SK-N-SH (cell line): ENCODE measurements around the gene CNFN. TPM values are rescaled to one million over a fixed set of nuclear protein-coding genes. Genes with fewer than 3 reads are reported as not detected.
A peak's percentile ranks its signal among the peaks of the same experiment; 100 is the strongest.

Experiments
- CTCF ChIA-PET: fragments of 300-600, 350-600 bp; formaldehyde crosslinking; extraction: SDS; loops from one replicate; lab custom pipeline; 2021; lab: Yijun Ruan, JAX
- POLR2A ChIA-PET: fragments of 350-600 bp; sonication (Branson Sonifier 250); formaldehyde crosslinking; extraction: SDS; loops from one replicate; lab custom pipeline; 2020; ENCODE audit warnings: antibody characterized with exemption, inconsistent platforms; lab: Yijun Ruan, JAX
- DNase-seq: peaks from one replicate; pipeline ENCODE4 v3.0.0; 2012
- H2AFZ ChIP-seq: fragments of 200-600 bp; sonication (generic); 2 replicates; pipeline ENCODE4 v1.8.1; 2016; ENCODE audit warnings: antibody characterized with exemption, mild to moderate bottlenecking, low read depth
- H3F3A ChIP-seq: fragments of 200-600 bp; sonication (generic); replicated peaks from 2 replicates; pipeline ENCODE3; 2016; ENCODE audit warnings: antibody characterized with exemption, mild to moderate bottlenecking; ENCODE audit not compliant: insufficient read depth
- H3K27ac ChIP-seq, 2 experiments: fragments of 200-500 bp in 1 of 2; fragments of 200-600 bp in 1 of 2; sonication (Bioruptor generic) in 1 of 2; sonication (generic), shearing (Covaris generic) in 1 of 2; 2 replicates each; pipeline versions ENCODE4 v1.5.1 to v1.6.1; 2014 to 2016; ENCODE audit warnings: low read depth in 2 of 2, inconsistent platforms in 1 of 2, low read length in 1 of 2, mild to moderate bottlenecking in 1 of 2, mixed read lengths in 1 of 2
- H3K27me3 ChIP-seq: fragments of 200-600 bp; sonication (generic), shearing (Covaris generic); 2 replicates; pipeline ENCODE4 v1.6.1; 2016; ENCODE audit warnings: mixed run types; ENCODE audit not compliant: insufficient read depth
- H3K36me3 ChIP-seq, 2 experiments: fragments of 200-500 bp in 1 of 2; fragments of 200-600 bp in 1 of 2; sonication (Bioruptor generic) in 1 of 2; sonication (generic) in 1 of 2; replicated peaks in 1 of 2; 2 replicates each; pipeline versions ENCODE3 to v1.5.1; 2014 to 2016; ENCODE audit warnings: low read length in 1 of 2, mild to moderate bottlenecking in 1 of 2; ENCODE audit not compliant: insufficient read depth in 2 of 2, control insufficient read depth in 1 of 2
- H3K4me1 ChIP-seq, 2 experiments: fragments of 200-500 bp in 1 of 2; fragments of 200-600 bp in 1 of 2; sonication (Bioruptor generic) in 1 of 2; sonication (generic), shearing (Covaris generic) in 1 of 2; 2 replicates each; pipeline versions ENCODE4 v1.5.1 to v1.6.1; 2014 to 2016; ENCODE audit warnings: low read depth in 1 of 2, low read length in 1 of 2, mixed run types in 1 of 2; ENCODE audit not compliant: insufficient read depth in 2 of 2, control insufficient read depth in 1 of 2
- H3K4me2 ChIP-seq: fragments of 200-600 bp; sonication (generic), shearing (Covaris generic); 2 replicates; pipeline ENCODE4 v1.6.1; 2017; ENCODE audit warnings: mixed run types
- H3K4me3 ChIP-seq, 2 experiments: fragments of 200-500 bp in 1 of 2; fragments of 200-600 bp in 1 of 2; sonication (Bioruptor generic) in 1 of 2; sonication (generic), shearing (Covaris generic) in 1 of 2; 2 replicates each; pipeline versions ENCODE4 v1.5.1 to v1.8.1; 2014 to 2016; ENCODE audit warnings: low read depth in 2 of 2, inconsistent platforms in 1 of 2, low read length in 1 of 2, mild to moderate bottlenecking in 1 of 2, mixed read lengths in 1 of 2, moderate library complexity in 1 of 2
- H3K79me2 ChIP-seq: fragments of 200-600 bp; sonication (generic); 2 replicates; pipeline ENCODE4 v1.8.1; 2017; ENCODE audit warnings: mild to moderate bottlenecking; ENCODE audit not compliant: insufficient read depth
- H3K9ac ChIP-seq: fragments of 200-600 bp; sonication (generic); 2 replicates; pipeline ENCODE4 v1.6.1; 2017; ENCODE audit warnings: mixed run types
- H3K9me2 ChIP-seq: fragments of 200-600 bp; sonication (generic); 2 replicates; pipeline ENCODE4 v1.6.1; 2017; ENCODE audit warnings: mixed run types
- H3K9me3 ChIP-seq: fragments of 200-600 bp; sonication (generic); 2 replicates; pipeline ENCODE4 v1.6.1; 2017; ENCODE audit warnings: mixed run types, mild to moderate bottlenecking, moderate library complexity
- H4K20me1 ChIP-seq: fragments of 200-600 bp; sonication (generic); 2 replicates; pipeline ENCODE4 v1.6.1; 2017; ENCODE audit warnings: mild to moderate bottlenecking, mixed run types; ENCODE audit not compliant: insufficient read depth
- EP300 ChIP-seq, 2 experiments: IDR thresholded peaks; 2 replicates each; pipeline versions ENCODE4 v1.4.0 to v1.6.1; 2012; ENCODE audit warnings: borderline replicate concordance in 1 of 2, low read depth in 1 of 2, low read length in 1 of 2
- FOSL2 ChIP-seq: IDR thresholded peaks from 2 replicates; pipeline ENCODE4 v1.4.0; 2012; ENCODE audit warnings: low read depth, mild to moderate bottlenecking, moderate library complexity, borderline replicate concordance
- GATA2 ChIP-seq: sonication (generic); formaldehyde crosslinking; IDR thresholded peaks from 2 replicates; pipeline ENCODE4 v1.5.0; 2020; ENCODE audit warnings: mild to moderate bottlenecking, missing genetic modification reagents
- JUND ChIP-seq: IDR thresholded peaks from 2 replicates; pipeline ENCODE4 v1.4.0; 2012
- NRF1 ChIP-seq: IDR thresholded peaks from 2 replicates; pipeline ENCODE4 v1.6.1; 2012; ENCODE audit warnings: low read depth, mild to moderate bottlenecking, low read length
- POLR2AphosphoS5 ChIP-seq: IDR thresholded peaks from 2 replicates; pipeline ENCODE4 v1.6.1; 2012; ENCODE audit warnings: low read depth, low read length
- RXRA ChIP-seq: IDR thresholded peaks from 2 replicates; pipeline ENCODE4 v1.4.0; 2012; ENCODE audit warnings: low read depth, mild to moderate bottlenecking, borderline replicate concordance
- SIN3A ChIP-seq: IDR thresholded peaks from 2 replicates; pipeline ENCODE4 v1.6.1; 2012; ENCODE audit warnings: low read depth, mild to moderate bottlenecking, low read length, moderate library complexity, borderline replicate concordance
- SMC3 ChIP-seq: IDR thresholded peaks from 2 replicates; pipeline ENCODE4 v1.6.1; 2012; ENCODE audit warnings: low read depth, low read length, improper control_type of control experiment
- YY1 ChIP-seq: IDR thresholded peaks from 2 replicates; pipeline ENCODE4 v1.4.0; 2012; ENCODE audit warnings: low read depth, mild to moderate bottlenecking
- WGBS: methylation state at CpG from one replicate; pipeline ENCODE4 v1.1.6; 2017; ENCODE audit warnings: low lambda C conversion rate; 5-methylcytosine and 5-hydroxymethylcytosine counted together
- polyA plus RNA-seq, 3 experiments: library from polyadenylated mRNA; depleted of rRNA; stranded (reverse); fragments of >200 nt; gene quantifications; 2 replicates each; pipeline ENCODE4 v1.2.3, GENCODE V29; 2012
- TF ChIP-seq, protein P1 (sequence below): fragments of 150-350 bp; IDR thresholded peaks from 2 replicates; pipeline ENCODE4 v1.6.1; 2016; ENCODE audit warnings: mild to moderate bottlenecking, low read depth, low read length
- TF ChIP-seq, protein P2 (sequence below): IDR thresholded peaks from 2 replicates; pipeline ENCODE4 v1.4.0; 2012; ENCODE audit warnings: low read depth, borderline replicate concordance

The CNFN gene
- polyA plus RNA-seq, 1 of the 3 experiments (the other 2 are of a cell fraction): 4.5 TPM

DNA sequence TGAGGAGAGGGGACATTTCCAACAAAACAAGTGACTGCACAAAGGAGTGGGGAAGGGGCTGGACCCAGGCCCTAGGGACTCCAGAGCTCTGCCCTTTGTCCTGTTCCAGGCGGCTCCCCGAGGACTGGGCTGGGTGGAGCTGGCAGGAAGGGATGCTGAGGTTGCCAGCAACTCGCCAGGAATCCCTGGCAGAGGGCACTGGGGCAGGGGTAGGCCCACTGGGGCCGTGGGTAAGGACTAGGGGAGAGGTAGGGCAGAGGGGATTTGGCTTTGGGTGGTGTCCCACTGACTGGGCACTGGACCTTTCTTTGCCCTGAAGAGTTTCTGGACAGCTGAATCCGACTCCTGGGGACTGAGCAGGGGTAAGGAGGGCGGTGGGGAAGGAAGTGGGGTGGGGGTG lies 29.2 kb upstream of the CNFN start:
- Histone ChIP-seq H3K79me2 (no peaks in the 10 kb centered on the region), H3K9me3 (no peaks in the 10 kb centered on the region), H3K4me3 (no peak overlapping the region), H3K4me2 (no peak overlapping the region), H3K9me2 (no peaks in the 10 kb centered on the region), H4K20me1 (no peaks in the 10 kb centered on the region), H3K36me3 (no peaks in the 10 kb centered on the region), H3F3A (no peaks in the 10 kb centered on the region), H3K27me3 (no peaks in the 10 kb centered on the region), H3K9ac (no peak overlapping the region), H3K27ac (no peak overlapping the region), H3K4me1 (peaks cover 0 to 21% of the 10 kb centered on the region in 2 experiments; a peak in 1 of 4 replicates), H2AFZ (no peak overlapping the region)
- ChIA-PET POLR2A (no interaction called here), CTCF (interaction anchor here (1.0 to 2.1 kb wide), 4 partner anchors 12 to 22 kb away, joined by 4 to 8 read pairs (median 6); no protein-coding TSS in a partner anchor)
- DNase-seq: no peak
- WGBS: 66% methylated on average over 5 of the region's 6 CpGs
- TF ChIP-seq, protein P1, sequence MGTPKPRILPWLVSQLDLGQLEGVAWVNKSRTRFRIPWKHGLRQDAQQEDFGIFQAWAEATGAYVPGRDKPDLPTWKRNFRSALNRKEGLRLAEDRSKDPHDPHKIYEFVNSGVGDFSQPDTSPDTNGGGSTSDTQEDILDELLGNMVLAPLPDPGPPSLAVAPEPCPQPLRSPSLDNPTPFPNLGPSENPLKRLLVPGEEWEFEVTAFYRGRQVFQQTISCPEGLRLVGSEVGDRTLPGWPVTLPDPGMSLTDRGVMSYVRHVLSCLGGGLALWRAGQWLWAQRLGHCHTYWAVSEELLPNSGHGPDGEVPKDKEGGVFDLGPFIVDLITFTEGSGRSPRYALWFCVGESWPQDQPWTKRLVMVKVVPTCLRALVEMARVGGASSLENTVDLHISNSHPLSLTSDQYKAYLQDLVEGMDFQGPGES: no peak
- TF ChIP-seq EP300 (IDR thresholded peaks at IDR 0.05; ENCODE audit: borderline replicate concordance in 1 of 2, low read depth in 1 of 2, low read length in 1 of 2) (no peak), SMC3 (no peak), RXRA (no peak)

DNA sequence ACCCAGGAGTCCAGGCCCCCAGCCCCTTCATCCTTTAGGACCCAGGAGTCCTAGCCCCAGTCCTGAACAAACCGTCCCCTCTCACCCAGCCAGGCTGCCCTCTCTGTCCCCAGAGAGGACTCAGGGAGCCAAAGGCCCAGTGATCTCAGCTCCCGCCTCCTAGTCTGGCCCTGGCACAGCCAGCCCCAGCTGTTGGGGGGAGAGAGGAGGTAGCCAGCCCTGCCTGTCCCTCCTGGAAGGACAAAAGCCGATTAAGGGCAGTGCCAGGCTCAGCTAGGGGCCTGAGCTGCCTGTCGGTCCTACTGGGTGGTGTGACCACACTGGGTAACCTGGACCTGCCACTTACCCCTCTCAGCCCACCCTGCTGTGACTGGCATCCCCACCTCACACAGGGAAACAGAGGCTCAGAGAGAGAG lies 22.6 kb upstream of the CNFN start:
- CTCF ChIA-PET: interaction anchor here (1.2 to 4.4 kb wide), 6 partner anchors 10 to 28 kb away, joined by 4 to 33 read pairs (median 4); no protein-coding TSS in a partner anchor
- Histone ChIP-seq H3K27me3 (no peaks in the 10 kb centered on the region), H4K20me1 (no peaks in the 10 kb centered on the region), H3K27ac (no peak overlapping the region; a peak in 1 of 4 replicates), H3K4me2 (no peak overlapping the region), H3F3A (no peaks in the 10 kb centered on the region), H3K9me3 (no peaks in the 10 kb centered on the region), H3K9ac (no peak overlapping the region), H3K4me3 (no peak overlapping the region), H3K9me2 (no peaks in the 10 kb centered on the region), H2AFZ (no peak overlapping the region), H3K36me3 (no peaks in the 10 kb centered on the region), H3K79me2 (no peaks in the 10 kb centered on the region), H3K4me1 (peaks cover 0 to 20% of the 10 kb centered on the region in 2 experiments; a peak in 1 of 4 replicates)
- WGBS: 100% methylated on average over 3 of the region's 4 CpGs
- TF ChIP-seq GATA2 (CRISPR knock-in tag) (no peak), NRF1 (no peak), POLR2AphosphoS5 (no peak), YY1 (no peak), SMC3 (no peak), FOSL2 (no peak), JUND (no peak), SIN3A (no peak)
- TF ChIP-seq, protein P2, sequence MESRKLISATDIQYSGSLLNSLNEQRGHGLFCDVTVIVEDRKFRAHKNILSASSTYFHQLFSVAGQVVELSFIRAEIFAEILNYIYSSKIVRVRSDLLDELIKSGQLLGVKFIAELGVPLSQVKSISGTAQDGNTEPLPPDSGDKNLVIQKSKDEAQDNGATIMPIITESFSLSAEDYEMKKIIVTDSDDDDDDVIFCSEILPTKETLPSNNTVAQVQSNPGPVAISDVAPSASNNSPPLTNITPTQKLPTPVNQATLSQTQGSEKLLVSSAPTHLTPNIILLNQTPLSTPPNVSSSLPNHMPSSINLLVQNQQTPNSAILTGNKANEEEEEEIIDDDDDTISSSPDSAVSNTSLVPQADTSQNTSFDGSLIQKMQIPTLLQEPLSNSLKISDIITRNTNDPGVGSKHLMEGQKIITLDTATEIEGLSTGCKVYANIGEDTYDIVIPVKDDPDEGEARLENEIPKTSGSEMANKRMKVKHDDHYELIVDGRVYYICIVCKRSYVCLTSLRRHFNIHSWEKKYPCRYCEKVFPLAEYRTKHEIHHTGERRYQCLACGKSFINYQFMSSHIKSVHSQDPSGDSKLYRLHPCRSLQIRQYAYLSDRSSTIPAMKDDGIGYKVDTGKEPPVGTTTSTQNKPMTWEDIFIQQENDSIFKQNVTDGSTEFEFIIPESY: no peak
- POLR2A ChIA-PET: interaction anchor here (1.6 to 1.7 kb wide), 2 partner anchors 11 to 16 kb away, joined by 4 to 6 read pairs; no protein-coding TSS in a partner anchor
- peak; percentile 46 for DNase-seq
